ENCODE measurements around the gene CNGA3. TPM values are rescaled to one million over a fixed set of nuclear protein-coding genes. Genes with fewer than 3 reads are reported as not detected.

CNGA3 gene
- total RNA-seq, 4 donors from 2014 or later, result 0.44 to 0.57 (median 0.48) TPM; not detected in 1

DNA sequence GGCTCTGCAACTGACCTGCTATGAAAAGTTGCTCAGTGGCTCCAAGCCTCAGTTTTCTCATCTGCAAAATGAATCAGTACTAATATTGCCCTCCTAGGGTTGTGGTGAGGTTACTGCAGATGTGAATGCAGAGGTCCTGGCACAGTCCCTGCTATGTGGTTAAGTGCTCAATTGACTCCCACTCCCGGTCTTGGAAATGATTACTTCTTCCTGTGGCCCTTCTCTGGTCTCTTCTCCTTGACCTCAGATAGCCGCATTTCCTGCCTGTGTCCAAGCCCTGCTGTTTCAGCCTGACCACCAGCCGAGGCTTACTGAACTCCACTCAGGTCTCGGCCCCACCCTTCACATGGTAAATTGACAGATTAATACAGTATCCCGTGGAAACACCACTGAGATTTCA lies 26.3 kb downstream of the CNGA3 start:
- no peak overlapping the region for H3K4me3 ChIP-seq
- H3K27ac ChIP-seq, result no peak overlapping the region
- 46 to 54% methylated on average over 2 to 5 of the region's 5 CpGs for WGBS, 2 donors
- H3K36me3 ChIP-seq, result no peaks in the 10 kb centered on the region
- no peak for DNase-seq
- peaks cover 0 to 39% (median 0%) of the 10 kb centered on the region in 4 donors for H3K27me3 ChIP-seq
- H3K4me1 ChIP-seq, result no peaks in the 10 kb centered on the region
- intact Hi-C loops (cut with DNase I), result no loop called here
- H3K9me3 ChIP-seq, result peaks cover 0 to 13% (median 6%) of the 10 kb centered on the region in 3 donors
- TF ChIP-seq, protein P1, sequence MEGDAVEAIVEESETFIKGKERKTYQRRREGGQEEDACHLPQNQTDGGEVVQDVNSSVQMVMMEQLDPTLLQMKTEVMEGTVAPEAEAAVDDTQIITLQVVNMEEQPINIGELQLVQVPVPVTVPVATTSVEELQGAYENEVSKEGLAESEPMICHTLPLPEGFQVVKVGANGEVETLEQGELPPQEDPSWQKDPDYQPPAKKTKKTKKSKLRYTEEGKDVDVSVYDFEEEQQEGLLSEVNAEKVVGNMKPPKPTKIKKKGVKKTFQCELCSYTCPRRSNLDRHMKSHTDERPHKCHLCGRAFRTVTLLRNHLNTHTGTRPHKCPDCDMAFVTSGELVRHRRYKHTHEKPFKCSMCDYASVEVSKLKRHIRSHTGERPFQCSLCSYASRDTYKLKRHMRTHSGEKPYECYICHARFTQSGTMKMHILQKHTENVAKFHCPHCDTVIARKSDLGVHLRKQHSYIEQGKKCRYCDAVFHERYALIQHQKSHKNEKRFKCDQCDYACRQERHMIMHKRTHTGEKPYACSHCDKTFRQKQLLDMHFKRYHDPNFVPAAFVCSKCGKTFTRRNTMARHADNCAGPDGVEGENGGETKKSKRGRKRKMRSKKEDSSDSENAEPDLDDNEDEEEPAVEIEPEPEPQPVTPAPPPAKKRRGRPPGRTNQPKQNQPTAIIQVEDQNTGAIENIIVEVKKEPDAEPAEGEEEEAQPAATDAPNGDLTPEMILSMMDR (IDR thresholded peaks at IDR 0.05), result no peak
- no peak for TF ChIP-seq POLR2A (IDR thresholded peaks at IDR 0.05)

DNA sequence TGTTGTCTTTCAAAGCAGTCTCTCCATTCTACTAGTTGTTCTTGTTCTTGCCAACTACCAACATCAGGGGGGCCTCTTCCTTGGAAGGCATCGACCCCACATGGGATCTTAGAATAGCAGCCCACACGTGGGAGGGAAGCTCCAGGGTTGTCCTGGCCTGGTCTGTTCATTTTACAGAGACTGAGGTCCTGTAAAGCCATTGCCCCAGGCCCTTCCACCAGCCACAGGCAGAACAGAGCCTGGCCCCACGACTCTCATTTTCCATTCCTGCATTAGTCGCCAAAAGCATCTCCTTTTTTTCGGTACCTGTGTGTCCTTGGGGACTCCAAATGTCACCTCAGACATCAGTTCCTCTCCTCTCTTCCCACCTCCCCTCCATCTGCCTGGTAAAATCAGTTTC lies 28.0 kb downstream of the CNGA3 start:
- DNase-seq, result no peak
- peaks cover 0 to 8% (median 8%) of the 10 kb centered on the region in 3 donors for H3K4me1 ChIP-seq
- 57 to 63% methylated on average over 5 of the region's 5 CpGs for WGBS, 2 donors
- H3K27ac ChIP-seq, result no peak overlapping the region
- no peaks in the 10 kb centered on the region for H3K36me3 ChIP-seq
- intact Hi-C loops (cut with DNase I), result no loop called here
- H3K27me3 ChIP-seq, result peaks cover 0 to 46% (median 0%) of the 10 kb centered on the region in 4 donors
- TF ChIP-seq, protein P1 (IDR thresholded peaks at IDR 0.05), result no peak
- TF ChIP-seq POLR2A (IDR thresholded peaks at IDR 0.05), result no peak
- no peaks in the 10 kb centered on the region for H3K9me3 ChIP-seq
- H3K4me3 ChIP-seq, result no peak overlapping the region

DNA sequence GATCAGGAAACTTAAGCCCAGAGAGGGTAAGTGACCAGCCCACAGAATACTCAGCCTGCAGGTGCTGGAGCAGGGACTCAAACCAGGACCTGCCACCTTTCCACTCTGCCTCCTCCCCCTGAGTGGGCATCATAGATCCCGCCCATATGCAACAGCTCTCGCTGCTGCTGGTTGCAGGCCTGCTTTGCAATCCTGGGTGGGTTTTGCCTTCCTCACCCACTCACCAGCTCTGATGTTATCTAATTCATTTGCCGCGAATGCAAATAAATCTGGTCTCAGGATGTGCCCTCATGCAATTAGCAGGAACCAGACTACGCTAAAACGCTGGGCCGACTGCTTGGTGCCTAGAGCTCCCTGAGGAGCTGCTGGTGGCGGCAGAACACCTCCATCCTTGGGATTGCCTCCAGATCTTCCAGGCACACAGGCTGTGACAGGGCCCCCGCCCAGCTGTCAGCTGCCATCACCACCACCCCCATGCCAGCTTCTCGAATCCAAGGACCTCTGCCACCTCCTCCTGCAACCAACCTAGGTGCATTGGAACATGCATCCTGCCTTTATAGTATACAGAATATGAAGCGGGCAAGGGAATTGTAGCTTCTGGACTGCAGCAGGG lies 28.8 kb downstream of the CNGA3 start:
- Histone ChIP-seq H3K4me3 (no peak overlapping the region), H3K4me1 (peaks cover 0 to 10% (median 9%) of the 10 kb centered on the region in 3 donors), H3K27me3 (peaks cover 0 to 46% (median 0%) of the 10 kb centered on the region in 4 donors), H3K27ac (no peak overlapping the region), H3K9me3 (no peaks in the 10 kb centered on the region), H3K36me3 (no peaks in the 10 kb centered on the region)
- TF ChIP-seq POLR2A (IDR thresholded peaks at IDR 0.05), result no peak
- WGBS, 2 donors, result 81 to 85% methylated on average over 8 to 10 of the region's 11 CpGs
- intact Hi-C loops (cut with DNase I), result no loop called here
- no peak for DNase-seq

DNA sequence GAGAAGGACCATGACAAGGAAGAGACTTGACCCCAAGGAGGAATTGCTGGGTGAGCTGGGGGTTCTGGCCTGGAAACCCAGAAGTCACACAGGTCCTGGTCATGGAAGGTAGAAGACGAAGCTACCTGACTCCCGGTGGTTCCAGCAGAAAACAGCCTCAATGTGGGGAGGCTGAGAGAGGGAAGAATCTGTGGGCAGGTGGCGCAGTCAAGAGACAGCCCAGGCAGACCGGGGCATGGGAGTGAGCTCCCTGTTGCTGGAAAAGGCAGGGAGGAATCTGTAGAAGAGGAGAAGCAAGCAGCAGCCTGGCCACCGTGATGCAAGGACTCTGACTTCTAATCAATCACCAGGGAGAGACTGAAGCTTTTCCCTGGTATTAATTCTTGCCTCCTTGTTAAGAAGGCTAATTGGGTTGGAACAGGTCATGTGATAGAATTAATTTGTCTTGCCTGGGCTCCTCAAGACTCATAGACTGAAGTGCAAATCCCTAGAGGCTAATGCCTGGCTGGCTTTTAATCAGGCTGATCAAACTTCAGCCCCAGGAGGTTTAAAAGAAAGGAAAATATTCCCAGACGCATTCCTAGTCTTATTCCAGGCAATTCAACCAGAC lies 30.1 kb downstream of the CNGA3 start:
- DNase-seq, result no peak
- H3K27me3 ChIP-seq, result peaks cover 0 to 47% (median 0%) of the 10 kb centered on the region in 4 donors
- no peaks in the 10 kb centered on the region for H3K36me3 ChIP-seq
- no peak overlapping the region for H3K27ac ChIP-seq
- H3K4me3 ChIP-seq, result no peak overlapping the region
- intact Hi-C loops (cut with DNase I), result no loop called here
- no peaks in the 10 kb centered on the region for H3K9me3 ChIP-seq
- peaks cover 0 to 10% (median 9%) of the 10 kb centered on the region in 3 donors for H3K4me1 ChIP-seq
- TF ChIP-seq POLR2A (IDR thresholded peaks at IDR 0.05), result no peak
- TF ChIP-seq, protein P1 (IDR thresholded peaks at IDR 0.05), result no peak
- WGBS, 2 donors, result 56 to 78% methylated on average over 5 to 6 of the region's 6 CpGs

DNA sequence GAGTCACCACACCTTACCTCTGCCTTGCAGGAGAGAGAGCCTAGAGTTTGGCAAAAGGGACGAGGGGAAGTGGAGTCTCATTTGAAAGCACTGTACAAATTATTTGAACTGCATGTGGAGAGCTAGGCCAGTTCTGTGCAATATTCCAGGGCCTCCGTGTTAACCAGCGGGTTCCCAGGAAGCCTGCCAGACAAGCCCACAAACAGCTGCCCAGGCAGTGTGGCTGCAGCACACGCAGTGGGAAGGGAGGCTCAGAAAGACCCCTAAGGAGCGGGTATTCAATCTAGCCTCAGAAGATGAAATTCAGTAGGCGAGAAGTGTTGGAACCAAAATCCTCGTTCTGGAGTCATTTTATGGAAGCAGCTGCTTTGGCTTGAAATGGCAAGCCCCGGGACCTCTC lies 30.7 kb downstream of the CNGA3 start:
- intact Hi-C loops (cut with DNase I), result no loop called here
- Histone ChIP-seq H3K4me3 (no peak overlapping the region), H3K4me1 (peaks cover 0 to 10% (median 9%) of the 10 kb centered on the region in 3 donors), H3K36me3 (no peaks in the 10 kb centered on the region), H3K9me3 (no peaks in the 10 kb centered on the region), H3K27me3 (peaks cover 0 to 46% (median 0%) of the 10 kb centered on the region in 4 donors), H3K27ac (no peak overlapping the region)
- TF ChIP-seq POLR2A (IDR thresholded peaks at IDR 0.05), result no peak
- 78% methylated on average over 7 of the region's 8 CpGs for WGBS, 2 donors
- no peak for DNase-seq

DNA sequence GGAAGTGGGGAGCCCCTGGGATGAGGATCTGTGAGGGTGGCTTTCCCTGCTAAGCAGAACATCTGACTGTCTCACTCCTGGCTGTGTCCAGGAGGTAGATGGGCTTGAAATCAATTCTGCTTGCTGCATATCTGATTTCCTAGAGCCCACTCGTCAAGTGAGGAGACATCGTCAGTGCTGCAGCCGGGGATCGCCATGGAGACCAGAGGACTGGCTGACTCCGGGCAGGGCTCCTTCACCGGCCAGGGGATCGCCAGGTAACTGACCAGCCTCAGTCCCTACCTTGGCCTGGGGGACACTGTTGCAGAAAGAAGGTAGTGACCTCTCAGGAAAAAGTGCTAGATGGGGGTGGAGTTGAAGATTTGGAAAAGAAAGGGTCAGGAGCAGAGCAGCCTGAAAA lies 31.3 kb downstream of the CNGA3 start:
- WGBS, 2 donors, result 61% methylated on average over 5 of the region's 7 CpGs; no CpG with 5 or more reads in 1 of the 2 donors
- DNase-seq, result no peak
- Histone ChIP-seq H3K36me3 (no peaks in the 10 kb centered on the region), H3K9me3 (no peaks in the 10 kb centered on the region), H3K4me1 (peaks cover 0 to 10% (median 9%) of the 10 kb centered on the region in 3 donors), H3K27me3 (peaks cover 0 to 50% (median 0%) of the 10 kb centered on the region in 4 donors), H3K4me3 (no peak overlapping the region), H3K27ac (no peak overlapping the region)
- TF ChIP-seq POLR2A (IDR thresholded peaks at IDR 0.05), result no peak
- TF ChIP-seq, protein P1 (IDR thresholded peaks at IDR 0.05), result no peak
- intact Hi-C loops (cut with DNase I), result no loop called here
